ENCODE measurements around the gene GDPD5.

- peak; percentile 95 for TF ChIP-seq CTCF (IDR thresholded peaks at IDR 0.05)
- 0 out of 2 replicates have a peak, but pooled peaks have one; percentile 26 for TF ChIP-seq MAX (IDR thresholded peaks at IDR 0.05)
- TF ChIP-seq SMC3 (IDR thresholded peaks at IDR 0.05): peak; percentile 90
- TF ChIP-seq MAZ (IDR thresholded peaks at IDR 0.05; ENCODE audit: borderline replicate concordance, low read depth, low read length): no peak
- no peak for TF ChIP-seq EHF (CRISPR knock-in tag; IDR thresholded peaks at IDR 0.05)
- no peak for TF ChIP-seq RFX5 (IDR thresholded peaks at IDR 0.05)
- TF ChIP-seq POLR2A (IDR thresholded peaks at IDR 0.05; ENCODE audit: low read length): no peak
- TF ChIP-seq CBX2 (IDR thresholded peaks at IDR 0.05; ENCODE audit: borderline replicate concordance, low read depth): no peak
- no peak for TF ChIP-seq HDAC2 (IDR thresholded peaks at IDR 0.05)
- TF ChIP-seq MAFK (IDR thresholded peaks at IDR 0.05; ENCODE audit: partially characterized antibody): no peak
- TF ChIP-seq RARB (CRISPR knock-in tag; IDR thresholded peaks at IDR 0.05): no peak
Observed at GRCh38 chr11:75388386-75389275, 137.1 kb downstream of the GDPD5 start.
